GM12873 (cell line): Measurements from ENCODE around the gene ANKRD63.
A peak's percentile ranks its signal among the peaks of the same experiment; 100 is the strongest.

Experiments
- CTCF ChIP-seq: IDR thresholded peaks from 2 replicates; pipeline ENCODE4 v1.5.1; 2012; ENCODE audit warnings: low read depth, mild to moderate bottlenecking, moderate library complexity, low read length, control low read depth; ENCODE audit not compliant: insufficient read depth; ENCODE audit errors: missing control alignments

ANKRD63 gene

GRCh38 chr15:40312370-40313158 lies 29.7 kb upstream of the ANKRD63 start:
- TF ChIP-seq CTCF: no peak

GRCh38 chr15:40310993-40311392 lies 28.1 kb upstream of the ANKRD63 start:
- no peak for TF ChIP-seq CTCF

GRCh38 chr15:40310001-40310959 lies 27.4 kb upstream of the ANKRD63 start:
- peak; percentile 88 for TF ChIP-seq CTCF

GRCh38 chr15:40309344-40309862 lies 26.5 kb upstream of the ANKRD63 start:
- no peak for TF ChIP-seq CTCF

GRCh38 chr15:40307421-40308211 lies 24.8 kb upstream of the ANKRD63 start, which contains the start of gene PLCB2:
Gene PLCB2 (minus strand): TSS chr15:40307935. CDS start chr15:40307672, 263 bp downstream.
- TF ChIP-seq CTCF: peak; percentile 64

GRCh38 chr15:40306908-40307307 lies 24.0 kb upstream of the ANKRD63 start:
- no peak for TF ChIP-seq CTCF

GRCh38 chr15:40306371-40306770 lies 23.5 kb upstream of the ANKRD63 start:
- no peak for TF ChIP-seq CTCF
